HepG2 (cell line): ENCODE results near the gene FKBP14. TPM values are rescaled to one million over a fixed set of nuclear protein-coding genes. Genes with fewer than 3 reads are reported as not detected.

Source experiments
- CCDC6 ChIP-seq: sonication (generic); formaldehyde crosslinking; IDR thresholded peaks from 2 replicates; pipeline ENCODE4 v1.8.1; 2022; ENCODE audit warnings: mild to moderate bottlenecking, missing genetic modification reagents, moderate library complexity
- KDM3A ChIP-seq: IDR thresholded peaks from 2 replicates; pipeline ENCODE4 v1.6.1; 2018; ENCODE audit warnings: low read depth, missing compliant biosample characterization
- KDM5A ChIP-seq: fragments of 200-600 bp; sonication (generic); IDR thresholded peaks from 2 replicates; pipeline ENCODE4 v1.7.0; 2018; ENCODE audit warnings: antibody characterized with exemption, mild to moderate bottlenecking, low read length, borderline replicate concordance
- KLF13 ChIP-seq: sonication (generic); formaldehyde crosslinking; IDR thresholded peaks from 2 replicates; pipeline ENCODE4 v1.4.0; 2020; ENCODE audit warnings: mild to moderate bottlenecking, missing genetic modification reagents
- MIER2 ChIP-seq: IDR thresholded peaks from 2 replicates; pipeline ENCODE4 v1.6.1; 2016; ENCODE audit warnings: missing biosample characterization, missing genetic modification reagents
- MTF1 ChIP-seq: sonication (generic); formaldehyde crosslinking; IDR thresholded peaks from 2 replicates; pipeline ENCODE4 v1.5.0; 2020; ENCODE audit warnings: missing genetic modification reagents
- PHF21A ChIP-seq: sonication (generic); formaldehyde crosslinking; IDR thresholded peaks from 2 replicates; pipeline ENCODE4 v1.5.0; 2020; ENCODE audit warnings: mild to moderate bottlenecking, missing genetic modification reagents
- POLR2AphosphoS5 ChIP-seq: IDR thresholded peaks from 2 replicates; pipeline ENCODE4 v1.6.1; 2012; ENCODE audit warnings: low read depth, low read length
- PRDM15 ChIP-seq: sonication (generic); formaldehyde crosslinking; IDR thresholded peaks from 2 replicates; pipeline ENCODE4 v1.4.0; 2020; ENCODE audit warnings: missing genetic modification reagents
- SNAPC5 ChIP-seq: sonication (generic); formaldehyde crosslinking; IDR thresholded peaks from 2 replicates; pipeline ENCODE4 v1.8.1; 2023; ENCODE audit warnings: mild to moderate bottlenecking, missing genetic modification reagents, borderline replicate concordance
- ZFP36L1 ChIP-seq: sonication (generic); formaldehyde crosslinking; IDR thresholded peaks from 2 replicates; pipeline ENCODE4 v1.8.0; 2022; ENCODE audit warnings: mild to moderate bottlenecking, missing genetic modification reagents, moderate library complexity
- ZMYM4 ChIP-seq: sonication (generic); formaldehyde crosslinking; IDR thresholded peaks from 2 replicates; pipeline ENCODE4 v1.8.1; 2023; ENCODE audit warnings: mild to moderate bottlenecking, missing genetic modification reagents
- ZNF282 ChIP-seq: fragments of 450-650 bp; IDR thresholded peaks from 2 replicates; pipeline ENCODE4 v1.6.1; 2018; ENCODE audit not compliant: partially characterized antibody
- ZNF317 ChIP-seq: sonication (generic); formaldehyde crosslinking; IDR thresholded peaks from 2 replicates; pipeline ENCODE4 v1.5.0; 2020; ENCODE audit warnings: mild to moderate bottlenecking, missing genetic modification reagents
- ZNF576 ChIP-seq: sonication (generic); formaldehyde crosslinking; IDR thresholded peaks from 2 replicates; pipeline ENCODE4 v1.4.0; 2020; ENCODE audit warnings: mild to moderate bottlenecking, missing genetic modification reagents
- ZSCAN20 ChIP-seq: sonication (generic); formaldehyde crosslinking; IDR thresholded peaks from 2 replicates; pipeline ENCODE4 v1.4.0; 2020; ENCODE audit warnings: missing genetic modification reagents, mild to moderate bottlenecking, borderline replicate concordance
- polyA plus RNA-seq, 8 experiments: library from polyadenylated mRNA; depleted of rRNA in 3 of 8; stranded (reverse) in 7 of 8; unstranded in 1 of 8; fragments of >200 nt; fragmentation: Illumina TruSeq in 4 of 8; extraction: Trizol in 4 of 8; gene quantifications; 2 replicates each; pipeline versions ENCODE4 v1.2.1 to v1.2.3, GENCODE V29; 2011 to 2016; ENCODE audit warnings: low read depth in 4 of 8, missing spikeins in 1 of 8, mixed read lengths in 1 of 8; ENCODE audit not compliant: insufficient read depth in 1 of 8
- total RNA-seq, 5 experiments: library from RNA; depleted of rRNA; stranded (reverse); fragments of >200 nt; fragmentation: Illumina TruSeq; extraction: Trizol; gene quantifications; 2 replicates each; pipeline ENCODE4 v1.2.3, GENCODE V29; 2016; ENCODE audit warnings: low read depth in 1 of 5
- TF ChIP-seq, protein P1 (sequence below): sonication (generic); formaldehyde crosslinking; IDR thresholded peaks from 2 replicates; pipeline ENCODE4 v1.8.1; 2023; ENCODE audit warnings: mild to moderate bottlenecking, inconsistent platforms, moderate library complexity, missing genetic modification reagents, borderline replicate concordance
- TF ChIP-seq, protein P2 (sequence below): IDR thresholded peaks from 2 replicates; pipeline ENCODE4 v1.6.1; 2016; ENCODE audit warnings: low read depth, missing genetic modification reagents, missing compliant biosample characterization

FKBP14 gene
- total and polyA plus RNA-seq, 2 of the 13 experiments (the other 11 are each of a cell fraction or from before 2014, with no cell fraction given), result 20.0 to 32.3 TPM

DNA sequence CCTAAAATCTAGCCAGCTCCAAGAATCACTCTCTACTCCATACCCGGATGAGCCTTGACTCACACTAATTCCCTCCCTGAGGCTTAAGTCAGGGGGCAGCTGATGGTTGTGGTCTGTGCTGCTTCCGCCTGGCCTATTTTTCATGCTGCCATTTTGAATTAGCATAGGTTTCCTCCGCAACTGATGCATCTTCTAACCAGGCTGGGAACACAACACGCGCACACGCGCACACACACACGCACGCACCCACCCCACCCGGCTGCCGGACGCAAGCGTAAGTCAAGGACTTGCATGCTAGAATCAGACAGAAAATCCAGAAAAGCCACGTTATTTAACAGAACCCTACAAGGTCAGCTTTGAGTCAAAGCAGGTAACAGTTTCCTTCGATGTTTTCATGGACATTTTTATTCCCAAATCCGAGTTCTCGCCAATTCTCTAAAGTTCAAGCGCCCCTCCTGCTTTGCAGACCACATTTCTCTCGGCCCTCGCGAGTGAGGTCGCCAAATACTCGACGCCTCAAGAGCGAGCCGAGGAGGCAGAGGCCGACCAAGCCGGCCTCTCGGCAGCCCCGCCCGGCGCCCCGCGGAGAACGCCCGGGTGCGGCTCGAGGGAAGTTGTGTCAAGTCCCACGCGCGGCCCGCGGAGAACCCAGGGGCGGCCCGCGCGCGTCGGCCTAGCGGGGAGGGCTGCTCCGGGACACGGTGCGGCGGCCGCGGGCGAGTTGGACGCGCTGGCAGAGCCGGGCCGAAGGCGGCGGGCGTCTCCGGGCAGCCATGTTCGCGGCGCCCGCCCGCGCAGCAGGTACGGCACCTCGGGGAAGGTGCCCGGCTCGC, 37.9 kb downstream of the FKBP14 start (continued):
- TF ChIP-seq, protein P1, sequence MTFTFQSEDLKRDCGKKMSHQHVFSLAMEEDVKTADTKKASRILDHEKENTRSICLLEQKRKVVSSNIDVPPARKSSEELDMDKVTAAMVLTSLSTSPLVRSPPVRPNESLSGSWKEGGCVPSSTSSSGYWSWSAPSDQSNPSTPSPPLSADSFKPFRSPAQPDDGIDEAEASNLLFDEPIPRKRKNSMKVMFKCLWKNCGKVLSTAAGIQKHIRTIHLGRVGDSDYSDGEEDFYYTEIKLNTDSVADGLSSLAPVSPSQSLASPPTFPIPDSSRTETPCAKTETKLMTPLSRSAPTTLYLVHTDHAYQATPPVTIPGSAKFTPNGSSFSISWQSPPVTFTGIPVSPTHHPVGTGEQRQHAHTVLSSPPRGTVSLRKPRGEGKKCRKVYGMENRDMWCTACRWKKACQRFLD (CRISPR knock-in tag), result 0 out of 2 replicates have a peak, but pooled peaks have one; percentile 12
- TF ChIP-seq ZMYM4 (CRISPR knock-in tag) (peak; percentile 45; the same call in 1 of the 2 replicates), KDM3A (CRISPR knock-in tag) (0 out of 2 replicates have a peak, but pooled peaks have one; percentile 33), ZSCAN20 (no peak), MTF1 (no peak), PRDM15 (CRISPR knock-in tag) (0 out of 2 replicates have a peak, but pooled peaks have one; percentile 27), PHF21A (CRISPR knock-in tag) (peak; percentile 42; the same call in 1 of the 2 replicates), ZNF317 (0 out of 2 replicates have a peak, but pooled peaks have one; percentile 27), POLR2AphosphoS5 (peak; percentile 60), ZFP36L1 (peak; percentile 48; the same call in 1 of the 2 replicates), KDM5A (peak; percentile 29; the same call in 1 of the 2 replicates), KLF13 (CRISPR knock-in tag) (no peak), ZNF282 (no peak), ZNF576 (CRISPR knock-in tag) (peak; percentile 50; the same call in 1 of the 2 replicates), CCDC6 (CRISPR knock-in tag) (peak; percentile 11; the same call in 1 of the 2 replicates), MIER2 (CRISPR knock-in tag) (0 out of 2 replicates have a peak, but pooled peaks have one; percentile 25), SNAPC5 (CRISPR knock-in tag) (no peak)
- TF ChIP-seq, protein P2, sequence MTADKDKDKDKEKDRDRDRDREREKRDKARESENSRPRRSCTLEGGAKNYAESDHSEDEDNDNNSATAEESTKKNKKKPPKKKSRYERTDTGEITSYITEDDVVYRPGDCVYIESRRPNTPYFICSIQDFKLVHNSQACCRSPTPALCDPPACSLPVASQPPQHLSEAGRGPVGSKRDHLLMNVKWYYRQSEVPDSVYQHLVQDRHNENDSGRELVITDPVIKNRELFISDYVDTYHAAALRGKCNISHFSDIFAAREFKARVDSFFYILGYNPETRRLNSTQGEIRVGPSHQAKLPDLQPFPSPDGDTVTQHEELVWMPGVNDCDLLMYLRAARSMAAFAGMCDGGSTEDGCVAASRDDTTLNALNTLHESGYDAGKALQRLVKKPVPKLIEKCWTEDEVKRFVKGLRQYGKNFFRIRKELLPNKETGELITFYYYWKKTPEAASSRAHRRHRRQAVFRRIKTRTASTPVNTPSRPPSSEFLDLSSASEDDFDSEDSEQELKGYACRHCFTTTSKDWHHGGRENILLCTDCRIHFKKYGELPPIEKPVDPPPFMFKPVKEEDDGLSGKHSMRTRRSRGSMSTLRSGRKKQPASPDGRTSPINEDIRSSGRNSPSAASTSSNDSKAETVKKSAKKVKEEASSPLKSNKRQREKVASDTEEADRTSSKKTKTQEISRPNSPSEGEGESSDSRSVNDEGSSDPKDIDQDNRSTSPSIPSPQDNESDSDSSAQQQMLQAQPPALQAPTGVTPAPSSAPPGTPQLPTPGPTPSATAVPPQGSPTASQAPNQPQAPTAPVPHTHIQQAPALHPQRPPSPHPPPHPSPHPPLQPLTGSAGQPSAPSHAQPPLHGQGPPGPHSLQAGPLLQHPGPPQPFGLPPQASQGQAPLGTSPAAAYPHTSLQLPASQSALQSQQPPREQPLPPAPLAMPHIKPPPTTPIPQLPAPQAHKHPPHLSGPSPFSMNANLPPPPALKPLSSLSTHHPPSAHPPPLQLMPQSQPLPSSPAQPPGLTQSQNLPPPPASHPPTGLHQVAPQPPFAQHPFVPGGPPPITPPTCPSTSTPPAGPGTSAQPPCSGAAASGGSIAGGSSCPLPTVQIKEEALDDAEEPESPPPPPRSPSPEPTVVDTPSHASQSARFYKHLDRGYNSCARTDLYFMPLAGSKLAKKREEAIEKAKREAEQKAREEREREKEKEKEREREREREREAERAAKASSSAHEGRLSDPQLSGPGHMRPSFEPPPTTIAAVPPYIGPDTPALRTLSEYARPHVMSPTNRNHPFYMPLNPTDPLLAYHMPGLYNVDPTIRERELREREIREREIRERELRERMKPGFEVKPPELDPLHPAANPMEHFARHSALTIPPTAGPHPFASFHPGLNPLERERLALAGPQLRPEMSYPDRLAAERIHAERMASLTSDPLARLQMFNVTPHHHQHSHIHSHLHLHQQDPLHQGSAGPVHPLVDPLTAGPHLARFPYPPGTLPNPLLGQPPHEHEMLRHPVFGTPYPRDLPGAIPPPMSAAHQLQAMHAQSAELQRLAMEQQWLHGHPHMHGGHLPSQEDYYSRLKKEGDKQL (CRISPR knock-in tag), result no peak
